Psoas muscle (tissue), 8 donors: ENCODE results near the gene AGAP3. TPM values are rescaled to one million over a fixed set of nuclear protein-coding genes. Genes with fewer than 3 reads are reported as not detected.
A peak's percentile ranks its signal among the peaks of the same experiment; 100 is the strongest.

ENCODE experiments used
- ATAC-seq, 4 donors: fragments of 200-7000 bp; cut with Tn5 transposase; one replicate each; pipeline ENCODE4 v1.9.1; 2020; ENCODE audit warnings: moderate library complexity in 3 of 4, mild to moderate bottlenecking in 2 of 4
- DNase-seq, 2 donors: peaks; one replicate each; pipeline ENCODE4 v3.0.0-alpha.2; 2020
- H3K27ac ChIP-seq: fragments of 200-600 bp; one replicate; pipeline ENCODE4 v1.8.0; 2022
- H3K27me3 ChIP-seq, 3 donors: fragments of 200-600 bp in 1 of 3; one replicate each; pipeline versions ENCODE4 v1.6.1 to v1.8.0; 2013 to 2022; ENCODE audit warnings: low read length in 2 of 3, mild to moderate bottlenecking in 2 of 3, moderate library complexity in 1 of 3; ENCODE audit not compliant: insufficient read depth in 3 of 3
- H3K36me3 ChIP-seq, 2 donors: fragments of 200-600 bp in 1 of 2; one replicate each; pipeline versions ENCODE4 v1.6.1 to v1.8.0; 2013 to 2022; ENCODE audit warnings: low read depth in 1 of 2, mild to moderate bottlenecking in 1 of 2, moderate library complexity in 1 of 2; ENCODE audit not compliant: insufficient read depth in 1 of 2
- H3K4me1 ChIP-seq: fragments of 200-600 bp; one replicate; pipeline ENCODE4 v1.8.0; 2022
- H3K4me3 ChIP-seq: fragments of 200-600 bp; one replicate; pipeline ENCODE4 v1.8.0; 2022; ENCODE audit warnings: mild to moderate bottlenecking
- H3K9me3 ChIP-seq: fragments of 200-600 bp; one replicate; pipeline ENCODE4 v1.8.0; 2022
- CTCF ChIP-seq: fragments of 200-600 bp; IDR thresholded peaks from one replicate; pipeline ENCODE4 v1.8.0; 2022; ENCODE audit warnings: antibody characterized with exemption
- WGBS, 3 donors: extraction: QIAGEN DNeasy Blood & Tissue Kit; methylation state at CpG; one replicate each; pipeline versions ENCODE4 v1.1.6 to v1.1.7; 2013; 5-methylcytosine and 5-hydroxymethylcytosine counted together
- intact Hi-C, 2 donors: fragments of 100-400 bp; cut with DNase I; formaldehyde crosslinking; loops; one replicate each; pipeline versions ENCODE4 v1.11.0 to v1.14.2; 2022
- polyA plus RNA-seq, 3 donors: library from polyadenylated mRNA; stranded (reverse); fragments of 200-250 nt; gene quantifications; one replicate each; pipeline ENCODE4 v1.2.3, GENCODE V29; 2013
- total RNA-seq, 4 donors: library from RNA; stranded (reverse); fragmentation: NEBNext Ultra II Directional in 2 of 4; extraction: Animal tissue kit (Norgen Biotek cat#: 25700) in 2 of 4; gene quantifications; one replicate each; pipeline versions ENCODE4 v1.2.1 to v1.2.4, GENCODE V29; 2021 to 2023
- donor health status: healthy with polysubstance abuse.
- donor health status: DM: no; HTN: no; CAD: no; lungs with moderate emphysema.
- donor health status: Bipolar disorder and iron deficiency.
- donor health status: healthy.
- donor health status: DM: yes; HTN: yes; CAD: no.
- donor health status: DM: no; HTN: no; CAD: no.
- donor health status: DM: no; HTN: no; CAD: no.
- donor health status: DM: yes; HTN: yes; CAD: no.

AGAP3 gene
- total and polyA plus RNA-seq, 7 donors = 38.4 to 75.3 (median 51.4) TPM

- Histone ChIP-seq H3K4me3 (peak overlapping the region; percentile 91), H3K27me3 (no peaks in the 10 kb centered on the region), H3K4me1 (peaks cover 35% of the 10 kb centered on the region), H3K9me3 (no peaks in the 10 kb centered on the region), H3K36me3 (peaks cover 4 to 46% of the 10 kb centered on the region in 2 donors), H3K27ac (no peak overlapping the region)
- DNase-seq (peak in 1 of 2 donors; percentile 15), ATAC-seq (no peak)
- intact Hi-C loops = no loop called here
- TF ChIP-seq CTCF = no peak
- 33 to 39% (median 34%) methylated on average over 19 to 22 of the region's 22 CpGs for WGBS, 3 donors
Observed at GRCh38 chr7:151078233-151079040, 7.8 kb upstream of the AGAP3 start.

GRCh38 chr7:151079199-151079910, 6.9 kb upstream of the AGAP3 start:
- intact Hi-C loops = no loop called here
- TF ChIP-seq CTCF = no peak
- Histone ChIP-seq H3K4me3 (peak overlapping the region; percentile 91), H3K9me3 (no peaks in the 10 kb centered on the region), H3K27ac (peak overlapping the region; percentile 89), H3K4me1 (peaks cover 44% of the 10 kb centered on the region), H3K27me3 (no peaks in the 10 kb centered on the region), H3K36me3 (peaks cover 4 to 37% of the 10 kb centered on the region in 2 donors)
- 69 to 80% (median 72%) methylated on average over 27 of the region's 27 CpGs for WGBS, 3 donors
- ATAC-seq (no peak), DNase-seq (peak in 1 of 2 donors; percentile 15)

- WGBS, 3 donors = 0 to 1% (median 1%) methylated on average over 27 to 31 of the region's 31 CpGs
- Histone ChIP-seq H3K4me1 (peaks cover 44% of the 10 kb centered on the region), H3K27ac (peak overlapping the region; percentile 89), H3K36me3 (peaks cover 4 to 30% of the 10 kb centered on the region in 2 donors), H3K4me3 (peak overlapping the region; percentile 91), H3K27me3 (no peaks in the 10 kb centered on the region), H3K9me3 (no peaks in the 10 kb centered on the region)
- ATAC-seq (peak; percentile 7 to 21 (median 15)), DNase-seq (peak in 1 of 2 donors; percentile 42)
- intact Hi-C loops = no loop called here
- no peak for TF ChIP-seq CTCF
Observed at GRCh38 chr7:151080067-151080521, 6.2 kb upstream of the AGAP3 start.

- no peaks in the 10 kb centered on the region for H3K9me3 ChIP-seq
- TF ChIP-seq CTCF = no peak
- peak within 1 kb of the TSS; percentile 91 for H3K4me3 ChIP-seq
- no peaks in the 10 kb centered on the region for H3K27me3 ChIP-seq
- H3K27ac ChIP-seq = peak within 1 kb of the TSS; percentile 89
- H3K4me1 ChIP-seq = peaks cover 47% of the 10 kb centered on the region
- peaks cover 2 to 24% of the 10 kb centered on the region in 2 donors for H3K36me3 ChIP-seq
- WGBS, 3 donors = 0 to 2% (median 1%) methylated on average over 42 to 66 of the region's 66 CpGs
- intact Hi-C loops = no loop called here
- ATAC-seq (peak; percentile 85 to 90 (median 88)), DNase-seq (peak; percentile 91 to 95)
Observed at GRCh38 chr7:151080522-151081169, 5.6 kb upstream of the AGAP3 start, which contains the start of gene FASTK. Gene FASTK, minus strand, starts transcription at chr7:151080809. Its CDS starts 43 bp downstream, at chr7:151080766.
